HEK293T (cell line): ENCODE measurements around the gene TCAP.

ENCODE experiments used
- HDGF ChIP-seq: fragments of 450-650 bp; IDR thresholded peaks from 2 replicates; pipeline ENCODE4 v1.6.1; 2017; ENCODE audit warnings: antibody characterized with exemption, borderline replicate concordance
- SP1 ChIP-seq: fragments of 450-650 bp; IDR thresholded peaks from 2 replicates; pipeline ENCODE4 v1.6.1; 2017

DNA sequence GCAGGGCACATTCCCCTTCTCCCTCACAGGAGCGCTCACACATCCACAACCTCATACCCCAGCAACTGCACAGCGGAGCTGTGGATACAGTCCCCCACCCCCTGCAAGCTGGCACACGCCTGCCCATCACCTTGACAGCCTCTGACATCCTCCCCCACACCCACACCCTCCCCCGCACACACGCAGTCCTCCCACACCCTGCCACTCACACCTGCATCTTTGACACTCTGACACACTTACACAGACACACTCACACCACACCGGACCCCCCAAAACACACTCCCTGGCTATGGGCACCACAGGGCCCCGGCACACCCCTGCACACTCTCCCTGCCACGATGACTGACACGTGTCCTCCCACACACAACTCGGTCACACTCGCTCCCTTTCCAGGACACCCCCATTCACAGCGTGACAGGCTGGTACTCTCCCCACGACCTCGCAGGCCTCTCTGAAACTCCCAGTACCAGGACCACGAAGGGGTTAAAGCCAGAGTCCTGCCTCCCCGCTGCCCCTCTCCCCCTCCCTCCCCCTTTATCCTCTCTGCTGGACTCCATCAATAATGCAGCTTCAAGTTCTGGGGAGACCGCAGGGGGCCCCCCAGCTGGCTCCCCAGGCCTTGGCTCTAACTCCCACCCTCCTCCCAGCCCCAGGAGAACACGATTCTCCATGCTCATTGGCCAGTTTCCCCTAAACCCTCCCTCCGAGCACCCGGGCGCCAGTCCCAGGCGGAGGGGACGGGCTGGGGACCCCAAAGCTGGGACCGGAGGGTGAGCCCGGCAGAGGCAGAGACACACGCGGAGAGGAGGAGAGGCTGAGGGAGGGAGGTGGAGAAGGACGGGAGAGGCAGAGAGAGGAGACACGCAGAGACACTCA is 38.7 kb upstream of the TCAP start, which contains the start of gene PPP1R1B:
- TF ChIP-seq HDGF, result no peak
- TF ChIP-seq SP1, result no peak
